ENCODE data around the gene FBLN1. TPM values are rescaled to one million over a fixed set of nuclear protein-coding genes. Genes with fewer than 3 reads are reported as not detected.
A peak's percentile ranks its signal among the peaks of the same experiment; 100 is the strongest.

FBLN1 gene
- total and polyA plus RNA-seq, 2 of the 8 experiments (the other 6 are each of a cell fraction or from before 2014, with no cell fraction given): 159 to 168 TPM

GRCh38 chr22:45579306-45579705, 76.6 kb downstream of the FBLN1 start:
- POLR2A ChIA-PET (ENCODE audit: partially characterized antibody): no interaction called here
- Histone ChIP-seq H3K18ac (ENCODE audit: extremely low read depth, low read length) (no peak overlapping the region), H3K4me2 (ENCODE audit: insufficient read depth in 1 of 2, low read depth in 2 of 2, low read length in 2 of 2) (no peak overlapping the region), H3K79me1 (ENCODE audit: low read depth, low read length) (no peaks in the 10 kb centered on the region), H3K23ac (ENCODE audit: insufficient read length) (no peak overlapping the region), H3K36me3 (ENCODE audit: control insufficient read depth in 2 of 4, insufficient read depth in 4 of 4, low read length in 3 of 4) (0 out of 8 replicates have a peak, but pooled peaks cover 0 to 3% (median 0%) of the 10 kb centered on the region in 4 experiments), H3K14ac (ENCODE audit: insufficient read length) (no peak overlapping the region), H4K5ac (ENCODE audit: insufficient read length, low read depth, low read length) (no peak overlapping the region), H2BK12ac (ENCODE audit: low read depth, low read length) (no peak overlapping the region), H2BK15ac (ENCODE audit: low read length) (no peak overlapping the region), H2BK120ac (replicated peaks; ENCODE audit: low read depth, low read length) (no peak overlapping the region), H3K4ac (replicated peaks; ENCODE audit: insufficient read length, low read depth, low read length) (no peak overlapping the region), H3K56ac (replicated peaks; ENCODE audit: insufficient read length, low read depth, low read length) (no peak overlapping the region), H2BK20ac (ENCODE audit: low read length) (no peak overlapping the region), H3K79me2 (ENCODE audit: control insufficient read depth in 1 of 2, insufficient read depth in 2 of 2, low read length in 2 of 2) (no peaks in the 10 kb centered on the region), H3K9me3 (ENCODE audit: insufficient read depth in 2 of 2, low read depth in 1 of 2, low read length in 1 of 2) (no peaks in the 10 kb centered on the region), H2AK5ac (ENCODE audit: low read depth, low read length) (no peak overlapping the region), H4K91ac (replicated peaks; ENCODE audit: insufficient read length, low read length) (no peak overlapping the region), H2BK5ac (ENCODE audit: low read depth, low read length) (no peak overlapping the region), H4K8ac (ENCODE audit: extremely low read depth, insufficient read depth, low read length) (peak overlapping the region; percentile 8; the same call in 1 of the 2 replicates), H3K27ac (ENCODE audit: low read depth, low read length) (no peak overlapping the region), H2AFZ (ENCODE audit: low read length) (no peak overlapping the region), H3K9ac (replicated peaks in 1 of 4; ENCODE audit: extremely low read depth in 1 of 4, low read depth in 3 of 4, low read length in 3 of 4) (no peak overlapping the region), H4K20me1 (replicated peaks in 1 of 2; ENCODE audit: control insufficient read depth in 1 of 2, insufficient read depth in 2 of 2, low read length in 2 of 2) (peaks cover 0 to under 1% of the 10 kb centered on the region in 2 experiments), H3K4me3 (ENCODE audit: extremely low read depth in 1 of 4, insufficient read depth in 2 of 4, low read depth in 3 of 4, low read length in 4 of 4) (no peak overlapping the region), H3K23me2 (ENCODE audit: low read depth, low read length) (no peaks in the 10 kb centered on the region), H3K27me3 (replicated peaks in 1 of 4; ENCODE audit: control insufficient read depth in 3 of 4, extremely low read depth in 1 of 4, insufficient read depth in 3 of 4, low read length in 3 of 4) (no peaks in the 10 kb centered on the region), H3K4me1 (replicated peaks in 1 of 4; ENCODE audit: control insufficient read depth in 3 of 4, insufficient read depth in 4 of 4, low read length in 3 of 4) (no peaks in the 10 kb centered on the region)
- no peak for DNase-seq (ENCODE audit: low read depth in 1 of 2, low spot score in 2 of 2)
- 88% methylated on average over 12 of the region's 13 CpGs; no CpG with 5 or more reads in 1 of the 2 experiments for WGBS, 2 experiments (ENCODE audit: extremely low coverage in 1 of 2, insufficient coverage in 1 of 2, insufficient read length in 1 of 2, insufficient replicate concordance in 2 of 2, low coverage in 1 of 2, low lambda C conversion rate in 2 of 2, missing lambda C conversion rate in 1 of 2)
- CTCF ChIA-PET (ENCODE audit: partially characterized antibody): no interaction called here
- no peak for TF ChIP-seq JUND (IDR thresholded peaks at IDR 0.05; ENCODE audit: low read length)
- no peak for TF ChIP-seq JUN (IDR thresholded peaks at IDR 0.05; ENCODE audit: low read depth, low read length)
- no peak for TF ChIP-seq ASH2L (IDR thresholded peaks at IDR 0.05; ENCODE audit: low read length)
- TF ChIP-seq ATF3 (IDR thresholded peaks at IDR 0.05; ENCODE audit: insufficient read depth, low read depth, low read length): no peak
- no peak for TF ChIP-seq CBX5 (IDR thresholded peaks at IDR 0.05; ENCODE audit: low read depth, low read length)
- TF ChIP-seq BCL11A (IDR thresholded peaks at IDR 0.05; ENCODE audit: low read depth in 2 of 2, low read length in 2 of 2): no peak
- no peak for TF ChIP-seq E2F6 (IDR thresholded peaks at IDR 0.05)
- TF ChIP-seq CHD2 (IDR thresholded peaks at IDR 0.05; ENCODE audit: low read length): no peak
- no peak for TF ChIP-seq POLR2AphosphoS5 (IDR thresholded peaks at IDR 0.05; ENCODE audit: low read depth, low read length)
- TF ChIP-seq EGR1 (IDR thresholded peaks at IDR 0.05; ENCODE audit: borderline replicate concordance, low read depth, low read length): no peak
- TF ChIP-seq TAF1 (IDR thresholded peaks at IDR 0.05; ENCODE audit: low read depth, low read length): no peak
- FAIRE-seq: no peak

Data from H1 (cell line).